PC-3 (cell line): ENCODE results near the gene RABGAP1.

ENCODE experiments used
- CTCF ChIP-seq: fragments of 300-600 bp; sonication (generic); conservative IDR thresholded peaks from 2 replicates; pipeline ENCODE4 v1.5.1; 2017; ENCODE audit warnings: antibody characterized with exemption, low read depth, mild to moderate bottlenecking, low read length
- EZH2 ChIP-seq: fragments of 300-600 bp; sonication (generic); IDR thresholded peaks from one replicate; pipeline ENCODE4 v1.6.1; 2017; ENCODE audit warnings: antibody characterized with exemption, mild to moderate bottlenecking, low read length; ENCODE audit not compliant: unreplicated experiment
- EZH2phosphoT487 ChIP-seq: fragments of 300-600 bp; sonication (generic); IDR thresholded peaks from 2 replicates; pipeline ENCODE4 v1.6.1; 2018; ENCODE audit warnings: mild to moderate bottlenecking, antibody characterized with exemption, low read length, borderline replicate concordance

- TF ChIP-seq CTCF, result no peak
- no peak for TF ChIP-seq EZH2
- TF ChIP-seq EZH2phosphoT487, result no peak
Observed at GRCh38 chr9:123121457-123121856, 180.6 kb downstream of the RABGAP1 start.
